Measurements from ENCODE around the gene RIPOR1.

DNA sequence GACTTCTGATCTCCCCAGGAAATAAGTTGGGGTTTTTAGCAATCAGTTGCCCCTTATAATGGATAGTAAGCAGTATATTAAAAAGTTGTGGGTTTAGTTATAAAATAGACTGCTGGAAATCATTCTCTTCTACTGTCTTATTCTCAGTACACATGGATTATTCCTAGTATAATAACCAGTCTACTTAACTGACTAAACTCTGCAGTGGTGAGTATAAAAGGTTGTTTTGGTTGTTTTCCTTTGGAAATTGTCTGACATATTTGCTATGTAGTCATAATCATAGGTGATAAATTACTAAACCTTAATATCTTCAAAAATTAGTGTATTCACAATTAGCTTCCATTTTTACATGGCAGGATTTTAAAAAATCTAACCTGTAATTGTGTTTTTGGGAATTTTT lies 65.1 kb downstream of the RIPOR1 start:
- TF ChIP-seq, protein P1, sequence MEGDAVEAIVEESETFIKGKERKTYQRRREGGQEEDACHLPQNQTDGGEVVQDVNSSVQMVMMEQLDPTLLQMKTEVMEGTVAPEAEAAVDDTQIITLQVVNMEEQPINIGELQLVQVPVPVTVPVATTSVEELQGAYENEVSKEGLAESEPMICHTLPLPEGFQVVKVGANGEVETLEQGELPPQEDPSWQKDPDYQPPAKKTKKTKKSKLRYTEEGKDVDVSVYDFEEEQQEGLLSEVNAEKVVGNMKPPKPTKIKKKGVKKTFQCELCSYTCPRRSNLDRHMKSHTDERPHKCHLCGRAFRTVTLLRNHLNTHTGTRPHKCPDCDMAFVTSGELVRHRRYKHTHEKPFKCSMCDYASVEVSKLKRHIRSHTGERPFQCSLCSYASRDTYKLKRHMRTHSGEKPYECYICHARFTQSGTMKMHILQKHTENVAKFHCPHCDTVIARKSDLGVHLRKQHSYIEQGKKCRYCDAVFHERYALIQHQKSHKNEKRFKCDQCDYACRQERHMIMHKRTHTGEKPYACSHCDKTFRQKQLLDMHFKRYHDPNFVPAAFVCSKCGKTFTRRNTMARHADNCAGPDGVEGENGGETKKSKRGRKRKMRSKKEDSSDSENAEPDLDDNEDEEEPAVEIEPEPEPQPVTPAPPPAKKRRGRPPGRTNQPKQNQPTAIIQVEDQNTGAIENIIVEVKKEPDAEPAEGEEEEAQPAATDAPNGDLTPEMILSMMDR (IDR thresholded peaks at IDR 0.05; ENCODE audit: insufficient read depth, low read length, poor library complexity, severe bottlenecking) = no peak
- TF ChIP-seq EZH2phosphoT487 (conservative IDR thresholded peaks at IDR 0.05; ENCODE audit: low read length) = no peak

Data from SU-DHL-6 (cell line).